Fibroblast of skin of back (primary cell): ENCODE results near the gene VASH1.

Source experiments
- DNase-seq: peaks from one replicate; pipeline ENCODE4 v3.0.0-alpha.2; 2013

The VASH1 gene

GRCh38 chr14:76784881-76785280 is 23.6 kb downstream of the VASH1 start:
- peak; percentile 78 for DNase-seq

GRCh38 chr14:76786601-76787000 is 25.3 kb downstream of the VASH1 start:
- DNase-seq: no peak

GRCh38 chr14:76792422-76792821 is 31.2 kb downstream of the VASH1 start:
- no peak for DNase-seq

GRCh38 chr14:76793324-76793723 is 32.1 kb downstream of the VASH1 start:
- no peak for DNase-seq

- DNase-seq: no peak
Measured at GRCh38 chr14:76793956-76794355, 32.7 kb downstream of the VASH1 start.

- DNase-seq: no peak
Measured at GRCh38 chr14:76806446-76806845, 45.2 kb downstream of the VASH1 start.

- no peak for DNase-seq
Measured at GRCh38 chr14:76808011-76808410, 46.7 kb downstream of the VASH1 start.

- DNase-seq: no peak
Measured at GRCh38 chr14:76808990-76809389, 47.7 kb downstream of the VASH1 start.

GRCh38 chr14:76810525-76810924 is 49.3 kb downstream of the VASH1 start:
- DNase-seq: no peak

GRCh38 chr14:76810953-76811400 is 49.7 kb downstream of the VASH1 start:
- DNase-seq: peak; percentile 39

GRCh38 chr14:76811561-76811960 is 50.3 kb downstream of the VASH1 start:
- DNase-seq: peak; percentile 35

GRCh38 chr14:76812093-76812421 is 50.8 kb downstream of the VASH1 start:
- no peak for DNase-seq

- peak; percentile 91 for DNase-seq
Measured at GRCh38 chr14:76812422-76813383, 51.4 kb downstream of the VASH1 start, which contains the start of gene ANGEL1. TSS of gene ANGEL1 (minus strand) at chr14:76812882. CDS start at chr14:76812827, 55 bp downstream.

- DNase-seq: no peak
Measured at GRCh38 chr14:76814726-76815645, 53.7 kb downstream of the VASH1 start.

GRCh38 chr14:76820700-76821099 is 59.4 kb downstream of the VASH1 start:
- DNase-seq: no peak

GRCh38 chr14:76826122-76826521 is 64.9 kb downstream of the VASH1 start, which contains the start of gene LRRC74A:
TSS of gene LRRC74A (plus strand) at chr14:76826408. CDS start at chr14:76826698, 290 bp downstream.
- no peak for DNase-seq

- DNase-seq: no peak
Measured at GRCh38 chr14:76827696-76828296, 66.5 kb downstream of the VASH1 start.

- no peak for DNase-seq
Measured at GRCh38 chr14:76828339-76829012, 67.2 kb downstream of the VASH1 start.

GRCh38 chr14:76829013-76829365 is 67.7 kb downstream of the VASH1 start:
- DNase-seq: no peak

GRCh38 chr14:76829650-76830421 is 68.6 kb downstream of the VASH1 start:
- no peak for DNase-seq

- DNase-seq: no peak
Measured at GRCh38 chr14:76830556-76830955, 69.3 kb downstream of the VASH1 start.
